Stimulated activated CD8-positive, alpha-beta memory T cell treated with anti-CD3 and anti-CD28 coated beads, Interleukin-7, amount 100 ng/mL, for 48 hours (primary cell): ENCODE measurements around the gene ARMC5.
"Not testable (repeated sequence)": the region's sequence is repeated elsewhere in the genome, so short reads cannot be mapped to it uniquely, and the experiment has no call there.

ENCODE experiments used
- DNase-seq, 2 donors: peaks; one replicate each; pipeline ENCODE4 v3.0.0-alpha.2; 2020; ENCODE audit warnings: low read depth in 1 of 2; ENCODE audit errors: extremely low read depth in 1 of 2

The ARMC5 gene, protein sequence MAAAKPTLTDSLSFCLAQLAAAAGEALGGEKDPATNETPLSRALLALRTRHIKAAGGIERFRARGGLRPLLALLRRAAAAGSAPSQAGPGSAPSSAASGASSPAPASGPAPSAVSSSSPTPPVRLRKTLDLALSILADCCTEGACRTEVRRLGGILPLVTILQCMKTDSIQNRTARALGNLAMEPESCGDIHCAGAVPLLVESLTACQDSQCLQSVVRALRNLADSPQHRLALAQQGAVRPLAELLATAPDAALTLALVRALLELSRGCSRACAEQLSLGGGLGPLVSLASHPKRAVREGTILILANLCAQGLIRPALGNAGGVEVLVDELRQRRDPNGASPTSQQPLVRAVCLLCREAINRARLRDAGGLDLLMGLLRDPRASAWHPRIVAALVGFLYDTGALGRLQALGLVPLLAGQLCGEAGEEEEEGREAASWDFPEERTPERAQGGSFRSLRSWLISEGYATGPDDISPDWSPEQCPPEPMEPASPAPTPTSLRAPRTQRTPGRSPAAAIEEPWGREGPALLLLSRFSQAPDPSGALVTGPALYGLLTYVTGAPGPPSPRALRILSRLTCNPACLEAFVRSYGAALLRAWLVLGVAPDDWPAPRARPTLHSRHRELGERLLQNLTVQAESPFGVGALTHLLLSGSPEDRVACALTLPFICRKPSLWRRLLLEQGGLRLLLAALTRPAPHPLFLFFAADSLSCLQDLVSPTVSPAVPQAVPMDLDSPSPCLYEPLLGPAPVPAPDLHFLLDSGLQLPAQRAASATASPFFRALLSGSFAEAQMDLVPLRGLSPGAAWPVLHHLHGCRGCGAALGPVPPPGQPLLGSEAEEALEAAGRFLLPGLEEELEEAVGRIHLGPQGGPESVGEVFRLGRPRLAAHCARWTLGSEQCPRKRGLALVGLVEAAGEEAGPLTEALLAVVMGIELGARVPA

DNA sequence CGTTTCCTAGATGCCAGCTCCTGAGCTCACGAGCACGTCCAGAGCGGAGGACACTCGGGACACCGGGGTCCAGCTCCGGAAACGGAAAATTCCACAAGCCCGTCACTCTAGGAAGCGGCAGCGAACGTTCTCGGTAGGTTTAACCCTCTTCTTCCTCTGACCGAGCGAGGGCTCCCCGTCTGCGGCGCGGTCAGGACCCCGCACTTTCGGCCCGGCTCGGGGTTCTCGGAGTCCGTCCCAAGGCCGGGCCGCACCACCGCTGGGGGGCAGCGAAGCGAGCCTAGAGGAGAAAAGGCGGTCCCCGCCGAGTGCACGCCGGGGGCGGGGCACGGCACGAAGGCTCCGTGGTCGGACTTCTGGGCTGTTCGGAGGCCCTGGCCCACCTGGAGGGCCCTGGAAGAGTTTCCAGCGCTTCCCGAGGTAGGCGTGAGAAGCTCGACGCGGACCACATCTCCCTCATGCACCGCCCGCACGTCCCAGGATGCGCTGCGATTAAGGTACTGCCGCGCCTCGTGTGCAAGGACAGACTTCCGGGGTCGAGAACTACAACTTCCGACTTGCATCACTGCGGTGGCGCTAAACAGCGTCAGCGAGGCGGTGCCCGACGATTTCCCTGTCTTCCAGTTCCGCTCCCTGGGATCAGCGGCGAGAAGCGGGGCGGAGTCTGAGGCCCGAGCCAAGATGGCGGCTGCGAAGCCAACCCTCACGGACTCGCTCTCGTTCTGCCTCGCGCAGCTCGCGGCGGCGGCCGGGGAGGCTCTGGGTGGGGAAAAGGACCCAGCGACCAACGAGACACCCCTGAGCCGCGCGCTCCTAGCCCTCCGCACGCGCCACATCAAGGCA, at the start of gene ARMC5:
Gene ARMC5, plus strand, starts transcription at position 658 of the 843 bp plus-strand sequence. Its CDS starts 24 bp downstream, at position 682.
- DNase-seq, result peak; percentile 92 to 96

DNA sequence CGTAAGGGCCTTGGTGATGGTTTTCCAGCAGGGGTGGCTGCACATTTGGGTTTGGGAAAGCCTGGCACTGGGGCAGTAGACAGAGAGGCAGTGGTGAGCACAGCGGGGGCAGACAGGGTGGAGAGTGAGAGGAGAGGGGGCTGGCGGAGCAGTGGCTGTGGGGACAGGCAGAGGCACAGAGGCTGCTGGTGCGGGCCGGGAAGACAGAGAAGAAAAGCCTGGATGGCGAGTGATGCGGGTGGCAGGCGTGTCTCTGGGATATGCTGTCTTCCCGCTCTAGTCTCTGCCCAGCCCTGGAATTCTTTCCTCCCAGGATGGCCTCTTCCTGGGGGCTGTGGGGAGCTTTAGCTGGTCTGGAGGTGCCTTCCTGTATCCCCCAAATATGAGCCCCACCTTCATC, 49.2 kb upstream of the ARMC5 start:
- DNase-seq, result no peak

DNA sequence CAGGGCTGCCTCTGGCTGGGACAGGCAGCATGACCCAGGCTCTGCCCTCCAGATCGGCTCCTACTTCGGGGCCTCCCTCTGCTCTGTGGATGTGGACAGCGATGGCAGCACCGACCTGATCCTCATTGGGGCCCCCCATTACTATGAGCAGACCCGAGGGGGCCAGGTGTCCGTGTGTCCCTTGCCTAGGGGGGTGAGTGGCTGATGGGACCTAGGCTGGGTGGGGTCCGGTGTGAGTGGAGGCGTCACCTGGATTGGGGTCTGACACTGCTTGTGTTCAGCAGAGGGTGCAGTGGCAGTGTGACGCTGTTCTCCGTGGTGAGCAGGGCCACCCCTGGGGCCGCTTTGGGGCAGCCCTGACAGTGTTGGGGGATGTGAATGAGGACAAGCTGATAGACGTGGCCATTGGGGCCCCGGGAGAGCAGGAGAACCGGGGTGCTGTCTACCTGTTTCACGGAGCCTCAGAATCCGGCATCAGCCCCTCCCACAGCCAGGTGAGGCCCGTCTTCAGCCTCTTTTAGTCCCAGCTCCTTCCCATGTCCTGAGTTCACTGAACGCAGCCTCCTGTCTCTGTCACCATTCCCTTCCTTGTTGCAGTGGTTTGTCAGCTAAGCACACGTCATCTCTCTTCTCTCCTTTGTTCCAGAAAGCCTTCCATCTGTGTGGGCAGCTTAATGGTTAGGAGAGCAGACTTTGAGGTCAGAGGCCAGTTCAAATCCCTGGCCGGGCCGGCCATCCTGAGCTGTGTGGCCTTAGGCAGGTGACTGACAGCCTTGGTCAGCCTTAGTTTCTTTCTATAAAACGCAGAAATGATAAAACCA, 48.1 kb upstream of the ARMC5 start:
- DNase-seq, result no peak

DNA sequence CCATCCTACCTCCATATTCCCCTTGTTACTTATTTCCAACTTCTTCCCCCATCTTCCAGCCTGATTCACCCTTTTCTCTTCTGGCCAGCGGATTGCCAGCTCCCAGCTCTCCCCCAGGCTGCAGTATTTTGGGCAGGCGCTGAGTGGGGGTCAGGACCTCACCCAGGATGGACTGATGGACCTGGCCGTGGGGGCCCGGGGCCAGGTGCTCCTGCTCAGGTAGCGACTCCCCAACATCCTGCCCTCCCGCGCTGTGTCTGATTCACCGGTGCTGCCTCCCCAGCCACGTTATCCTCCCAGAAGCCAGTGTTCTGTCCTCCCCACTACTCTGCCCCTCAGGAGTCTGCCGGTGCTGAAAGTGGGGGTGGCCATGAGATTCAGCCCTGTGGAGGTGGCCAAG, 46.6 kb upstream of the ARMC5 start:
- DNase-seq, result no peak

DNA sequence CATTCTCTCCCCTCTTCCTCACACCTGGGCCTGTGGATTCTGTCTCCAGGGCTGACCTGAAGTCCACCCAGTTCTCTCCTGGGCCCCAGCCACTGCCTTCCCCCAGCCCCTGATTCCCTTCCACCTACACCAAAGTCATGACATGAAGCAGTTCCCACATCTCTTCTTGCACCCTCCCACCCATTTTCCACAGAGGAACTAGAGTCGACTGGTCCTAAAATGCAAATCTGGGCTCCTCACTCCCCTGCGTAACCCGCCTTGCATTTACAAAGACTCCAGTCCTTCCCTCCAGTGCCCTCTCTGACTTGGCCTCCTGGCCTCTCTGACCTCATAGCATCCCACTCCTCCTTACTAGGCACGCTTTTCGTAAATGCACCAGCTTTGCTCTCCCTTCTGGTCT, 45.9 kb upstream of the ARMC5 start:
- no peak for DNase-seq

DNA sequence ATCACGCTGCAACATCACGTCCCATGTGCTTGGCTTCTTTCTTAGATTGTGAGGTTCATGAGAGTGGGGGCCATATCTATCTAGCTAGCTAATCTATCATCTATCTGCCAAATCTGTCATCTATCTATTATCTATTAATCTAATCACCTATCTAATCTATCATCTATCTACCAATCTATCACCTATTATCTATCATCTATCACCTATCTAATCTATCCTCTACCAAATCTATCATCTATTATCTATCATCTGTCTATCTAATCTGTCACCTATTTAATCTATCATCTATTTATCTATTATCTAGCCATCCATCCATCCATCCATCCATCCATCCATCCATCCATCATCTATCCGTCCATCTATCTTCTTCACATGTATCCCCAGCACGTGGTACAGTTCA, 45.4 kb upstream of the ARMC5 start:
- no peak for DNase-seq

DNA sequence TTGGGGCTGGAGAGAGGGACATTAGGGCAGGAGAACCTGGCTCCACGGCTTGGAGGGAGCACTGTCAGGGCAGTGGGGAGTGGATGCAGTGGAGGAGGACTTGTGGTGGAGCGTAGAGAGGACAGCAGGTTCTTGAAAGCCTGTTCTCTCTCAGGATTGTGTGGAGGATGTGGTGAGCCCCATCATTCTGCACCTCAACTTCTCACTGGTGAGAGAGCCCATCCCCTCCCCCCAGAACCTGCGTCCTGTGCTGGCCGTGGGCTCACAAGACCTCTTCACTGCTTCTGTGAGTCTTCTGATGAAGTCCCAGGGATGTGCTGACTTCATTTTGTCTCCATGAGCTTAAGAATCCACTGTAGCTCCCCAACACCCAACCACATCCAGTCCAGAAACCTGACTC, 44.6 kb upstream of the ARMC5 start:
- DNase-seq, result no peak

DNA sequence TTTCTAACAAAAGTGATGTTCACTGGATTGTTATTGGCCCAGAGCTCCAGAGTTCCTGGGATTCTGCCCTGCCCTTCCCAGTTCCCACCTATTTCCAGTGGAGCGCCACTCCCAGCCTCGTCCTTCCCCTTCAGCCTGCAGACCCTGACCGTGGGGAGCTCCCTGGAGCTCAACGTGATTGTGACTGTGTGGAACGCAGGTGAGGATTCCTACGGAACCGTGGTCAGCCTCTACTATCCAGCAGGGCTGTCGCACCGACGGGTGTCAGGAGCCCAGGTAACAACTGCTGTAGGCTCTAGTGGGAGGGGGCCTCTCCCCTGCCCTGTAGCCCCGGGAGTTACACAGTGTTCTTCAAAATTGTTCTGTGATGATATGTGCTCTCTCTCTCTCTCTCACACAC, 42.9 kb upstream of the ARMC5 start:
- no peak for DNase-seq

DNA sequence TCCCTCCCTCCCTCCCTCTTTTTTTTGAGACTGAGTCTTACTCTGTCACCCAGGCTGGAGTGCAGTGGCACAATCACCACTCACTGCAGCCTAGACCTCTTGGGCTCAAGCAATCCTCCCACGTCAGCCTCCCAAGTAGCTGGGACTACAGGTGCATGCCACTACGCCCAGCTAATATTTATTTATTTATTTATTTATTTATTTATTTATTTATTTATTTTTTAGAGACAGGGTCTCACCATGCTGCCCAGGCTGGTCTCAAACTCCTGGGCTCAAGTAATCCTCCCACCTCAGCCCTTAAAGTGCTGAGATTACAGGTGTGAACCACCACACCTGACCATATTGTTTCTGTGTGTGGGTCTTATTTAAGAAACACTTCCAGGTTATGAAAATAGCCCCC, 42.3 kb upstream of the ARMC5 start:
- DNase-seq, result not testable (repeated sequence)

DNA sequence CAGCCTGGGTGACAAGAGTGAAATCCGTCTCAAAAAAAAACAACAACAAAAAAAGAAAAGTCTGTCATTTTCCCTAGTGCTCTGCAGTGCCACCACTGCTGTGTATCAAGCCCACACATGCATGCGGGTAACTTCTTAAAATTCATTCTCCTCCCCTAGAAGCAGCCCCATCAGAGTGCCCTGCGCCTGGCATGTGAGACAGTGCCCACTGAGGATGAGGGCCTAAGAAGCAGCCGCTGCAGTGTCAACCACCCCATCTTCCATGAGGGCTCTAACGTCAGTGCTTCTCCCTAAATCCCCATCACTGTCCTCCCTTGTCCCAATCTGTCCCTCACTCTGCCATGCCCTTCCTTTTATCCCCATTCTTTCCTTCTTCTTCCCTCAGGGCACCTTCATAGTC, 41.4 kb upstream of the ARMC5 start:
- no peak for DNase-seq

DNA sequence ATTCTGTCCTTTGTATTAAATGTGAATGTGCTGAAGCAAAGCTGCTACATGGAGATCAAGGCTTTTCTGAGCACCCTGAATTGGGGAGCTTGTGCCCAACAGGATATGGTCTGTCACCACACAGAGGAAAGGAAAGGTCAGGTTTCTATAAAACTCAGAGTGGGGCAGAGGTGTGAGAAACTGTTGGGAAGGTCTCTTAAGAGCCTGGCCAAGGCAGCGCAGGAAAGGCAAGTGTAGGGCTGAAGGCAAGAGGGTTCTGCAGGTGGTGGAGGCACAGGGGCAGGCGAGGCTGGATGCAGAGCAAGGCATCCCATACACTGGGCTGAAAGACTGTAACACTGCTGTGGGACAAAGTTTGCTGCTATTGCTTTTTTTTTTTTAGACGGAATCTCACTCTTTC, 39.3 kb upstream of the ARMC5 start:
- DNase-seq, result no peak

DNA sequence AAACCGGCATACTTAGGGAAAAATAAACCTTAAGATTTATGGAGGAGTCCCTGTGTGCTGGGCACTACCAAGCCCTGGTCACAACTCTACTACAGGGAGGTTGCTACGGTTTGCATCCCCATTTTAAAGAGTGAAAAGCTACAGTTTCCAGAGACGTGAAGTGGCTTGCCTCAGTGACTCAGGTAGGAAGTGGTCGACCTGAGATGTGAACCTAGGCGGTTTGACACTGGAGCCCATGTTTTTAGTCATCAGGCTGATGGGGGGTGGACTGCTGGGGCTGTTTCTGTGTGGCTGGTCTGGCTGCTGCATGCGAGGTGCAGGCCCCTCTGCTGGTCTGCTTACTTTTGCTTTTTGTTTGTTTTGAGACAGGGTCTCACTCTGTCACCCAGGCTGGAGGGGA, 37.7 kb upstream of the ARMC5 start:
- peak; percentile 52 to 79 for DNase-seq

DNA sequence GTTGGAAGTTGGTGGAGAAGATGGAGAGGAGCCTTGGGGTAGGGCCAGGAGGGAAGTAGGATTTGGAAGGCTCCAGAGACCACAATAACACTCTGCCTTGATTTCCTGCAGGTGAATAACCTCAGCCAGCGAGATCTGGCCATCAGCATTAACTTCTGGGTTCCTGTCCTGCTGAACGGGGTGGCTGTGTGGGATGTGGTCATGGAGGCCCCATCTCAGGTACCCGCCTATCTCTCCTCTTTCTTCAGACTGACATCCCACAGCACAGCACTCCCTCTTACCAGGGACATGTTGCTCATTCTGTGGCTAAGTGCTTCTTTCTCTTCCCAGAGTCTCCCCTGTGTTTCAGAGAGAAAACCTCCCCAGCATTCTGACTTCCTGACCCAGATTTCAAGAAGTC, 36.1 kb upstream of the ARMC5 start:
- DNase-seq, result no peak

DNA sequence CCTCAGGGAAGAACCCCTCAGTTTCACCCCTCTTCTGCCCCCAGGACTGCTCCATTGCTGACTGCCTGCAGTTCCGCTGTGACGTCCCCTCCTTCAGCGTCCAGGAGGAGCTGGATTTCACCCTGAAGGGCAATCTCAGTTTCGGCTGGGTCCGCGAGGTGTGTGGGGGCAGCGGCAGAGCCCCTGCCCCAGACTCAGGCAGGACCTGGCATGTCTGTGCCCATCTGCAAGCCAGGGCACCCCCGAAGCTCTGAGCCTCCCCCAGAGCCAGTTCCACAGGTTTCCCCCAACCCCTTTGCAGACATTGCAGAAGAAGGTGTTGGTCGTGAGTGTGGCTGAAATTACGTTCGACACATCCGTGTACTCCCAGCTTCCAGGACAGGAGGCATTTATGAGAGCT, 35.5 kb upstream of the ARMC5 start:
- no peak for DNase-seq

DNA sequence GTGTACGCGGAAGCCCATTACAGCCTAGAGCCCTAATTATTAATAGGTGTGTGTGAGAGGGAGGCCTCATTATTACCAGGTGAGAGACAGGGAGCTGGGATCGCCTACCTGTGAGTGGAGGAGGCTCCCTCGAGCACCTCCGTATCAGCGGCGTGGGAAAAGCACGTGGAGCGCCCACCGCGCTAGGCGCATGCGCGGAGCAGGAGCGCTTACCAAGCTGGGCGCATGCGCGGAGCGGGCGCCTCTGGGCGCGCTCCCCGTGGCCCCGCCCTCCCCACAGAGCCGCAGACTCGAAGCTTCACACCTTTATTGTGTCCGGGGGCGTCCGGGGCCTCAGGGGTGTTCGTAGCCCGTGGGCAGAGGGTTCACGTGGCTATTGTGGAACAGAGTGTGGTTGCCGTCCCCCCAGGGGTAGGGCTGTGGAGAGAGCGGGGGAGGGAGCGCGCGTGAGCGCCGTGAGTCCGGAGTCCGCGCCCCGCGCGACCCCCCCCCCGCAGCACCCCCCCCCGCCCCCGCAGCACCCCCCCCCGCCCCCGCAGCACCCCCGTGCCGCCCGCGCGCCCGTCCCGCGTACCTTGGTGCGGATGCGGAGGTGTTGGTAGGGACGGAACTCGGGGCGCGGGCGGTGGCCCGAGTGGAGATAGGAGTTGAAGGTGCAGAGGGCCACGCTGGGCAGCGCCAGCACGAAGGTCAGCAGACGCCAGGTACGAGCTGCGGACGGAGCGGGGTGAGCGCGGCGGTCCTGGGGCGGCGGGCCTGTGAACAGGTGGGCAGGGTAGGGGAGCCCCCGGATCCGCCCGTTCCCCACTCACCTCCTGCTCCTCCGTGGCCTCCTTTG, 31.6 kb upstream of the ARMC5 start:
- DNase-seq, result peak in 1 of 2 donors; percentile 48

DNA sequence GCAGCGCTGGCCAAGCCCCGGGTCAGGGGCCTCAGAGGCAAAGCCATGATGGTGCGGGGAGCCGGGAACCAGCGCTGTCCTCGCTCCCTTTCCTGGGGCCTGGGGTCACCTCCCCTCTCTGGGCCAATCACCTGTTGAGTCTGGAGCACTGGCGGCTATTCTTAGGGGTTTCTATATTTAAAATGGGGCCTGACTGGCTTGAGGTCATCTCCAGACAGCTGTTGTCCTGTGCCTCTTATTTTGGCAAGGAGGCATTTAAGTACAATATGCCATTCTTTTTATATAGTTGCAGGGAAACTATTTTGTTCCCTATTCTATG, 31.1 kb upstream of the ARMC5 start, which contains the start of gene COX6A2:
Gene COX6A2, minus strand, starts transcription at position 82 of the 319 bp plus-strand sequence. Its CDS starts 35 bp downstream, at position 47.
- DNase-seq, result no peak

DNA sequence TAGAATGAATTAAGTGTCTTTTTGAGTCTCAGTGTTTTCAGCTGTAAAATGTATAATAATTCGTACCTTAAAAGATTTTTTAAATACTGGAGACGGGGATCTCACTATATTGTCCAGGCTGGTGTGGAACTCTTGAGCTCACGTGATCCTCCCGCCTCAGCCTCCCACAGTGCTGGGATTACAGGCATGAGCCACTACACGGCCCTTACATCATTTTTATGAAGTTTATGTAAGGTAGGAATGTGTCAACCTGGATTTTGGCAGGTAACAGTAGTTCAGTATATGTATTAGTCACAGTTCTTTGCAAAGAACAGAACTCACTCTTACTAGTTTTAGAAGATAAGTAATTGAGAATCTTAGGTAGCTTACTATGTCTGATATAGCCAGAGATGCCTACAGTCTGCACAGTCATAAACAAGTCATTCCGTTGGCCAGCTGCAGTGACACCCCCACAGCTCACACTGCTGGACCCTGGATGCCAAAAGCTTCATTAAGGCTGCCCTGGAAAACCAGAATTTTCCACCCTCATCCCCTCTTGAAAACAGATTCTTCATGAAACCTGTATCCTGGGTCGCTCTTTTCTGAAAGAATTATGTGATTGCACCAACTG, 30.6 kb upstream of the ARMC5 start:
- no peak for DNase-seq

DNA sequence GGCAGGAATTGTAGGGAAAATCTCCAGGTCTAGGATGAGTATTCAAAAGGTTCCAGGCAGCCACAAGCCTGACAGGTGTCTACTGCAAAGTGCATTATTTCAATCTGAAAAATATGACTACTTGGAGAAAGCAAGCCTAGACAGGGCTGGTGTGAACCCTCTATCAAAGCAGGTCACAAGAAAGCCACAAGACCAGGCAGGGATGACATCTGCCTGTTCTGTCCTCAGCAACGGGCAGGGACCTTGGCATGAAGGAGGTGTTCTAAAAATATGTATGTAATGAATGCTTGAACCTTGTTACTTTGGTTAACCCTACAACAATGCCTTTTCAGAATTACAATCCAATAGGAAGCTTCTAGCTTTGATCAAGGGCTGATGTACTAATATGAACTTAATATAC, 30.0 kb upstream of the ARMC5 start:
- no peak for DNase-seq

DNA sequence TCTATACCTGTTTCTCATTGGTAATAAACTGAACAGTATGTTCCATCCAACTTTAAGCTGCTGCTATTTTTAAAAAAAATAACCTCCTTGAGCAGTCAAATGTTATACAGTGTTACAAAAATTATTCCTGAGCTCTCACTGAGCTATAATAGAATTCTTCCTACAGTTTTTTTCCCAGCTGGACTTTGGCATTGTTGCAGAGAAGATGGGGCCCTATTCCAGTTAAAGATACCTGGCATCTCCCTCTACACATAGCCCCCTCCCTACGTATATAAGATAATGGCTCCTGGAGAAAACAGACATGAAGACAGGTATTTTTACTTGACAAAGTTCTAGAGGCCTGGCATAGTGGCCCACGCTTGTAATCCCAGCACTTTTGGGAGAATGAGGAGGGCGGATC, 29.5 kb upstream of the ARMC5 start:
- DNase-seq, result no peak
